SK-N-SH (cell line): Measurements from ENCODE around the gene TRIM67. TPM values are rescaled to one million over a fixed set of nuclear protein-coding genes. Genes with fewer than 3 reads are reported as not detected.

Experiments
- CTCF ChIA-PET: fragments of 300-600, 350-600 bp; formaldehyde crosslinking; extraction: SDS; loops from one replicate; lab custom pipeline; 2021; lab: Yijun Ruan, JAX
- POLR2A ChIA-PET: fragments of 350-600 bp; sonication (Branson Sonifier 250); formaldehyde crosslinking; extraction: SDS; loops from one replicate; lab custom pipeline; 2020; ENCODE audit warnings: antibody characterized with exemption, inconsistent platforms; lab: Yijun Ruan, JAX
- DNase-seq: peaks from one replicate; pipeline ENCODE4 v3.0.0; 2012
- H2AFZ ChIP-seq: fragments of 200-600 bp; sonication (generic); 2 replicates; pipeline ENCODE4 v1.8.1; 2016; ENCODE audit warnings: antibody characterized with exemption, mild to moderate bottlenecking, low read depth
- H3F3A ChIP-seq: fragments of 200-600 bp; sonication (generic); replicated peaks from 2 replicates; pipeline ENCODE3; 2016; ENCODE audit warnings: antibody characterized with exemption, mild to moderate bottlenecking; ENCODE audit not compliant: insufficient read depth
- H3K27ac ChIP-seq, 2 experiments: fragments of 200-500 bp in 1 of 2; fragments of 200-600 bp in 1 of 2; sonication (Bioruptor generic) in 1 of 2; sonication (generic), shearing (Covaris generic) in 1 of 2; 2 replicates each; pipeline versions ENCODE4 v1.5.1 to v1.6.1; 2014 to 2016; ENCODE audit warnings: low read depth in 2 of 2, inconsistent platforms in 1 of 2, low read length in 1 of 2, mild to moderate bottlenecking in 1 of 2, mixed read lengths in 1 of 2
- H3K27me3 ChIP-seq: fragments of 200-600 bp; sonication (generic), shearing (Covaris generic); 2 replicates; pipeline ENCODE4 v1.6.1; 2016; ENCODE audit warnings: mixed run types; ENCODE audit not compliant: insufficient read depth
- H3K36me3 ChIP-seq, 2 experiments: fragments of 200-500 bp in 1 of 2; fragments of 200-600 bp in 1 of 2; sonication (Bioruptor generic) in 1 of 2; sonication (generic) in 1 of 2; replicated peaks in 1 of 2; 2 replicates each; pipeline versions ENCODE3 to v1.5.1; 2014 to 2016; ENCODE audit warnings: low read length in 1 of 2, mild to moderate bottlenecking in 1 of 2; ENCODE audit not compliant: insufficient read depth in 2 of 2, control insufficient read depth in 1 of 2
- H3K4me1 ChIP-seq, 2 experiments: fragments of 200-500 bp in 1 of 2; fragments of 200-600 bp in 1 of 2; sonication (Bioruptor generic) in 1 of 2; sonication (generic), shearing (Covaris generic) in 1 of 2; 2 replicates each; pipeline versions ENCODE4 v1.5.1 to v1.6.1; 2014 to 2016; ENCODE audit warnings: low read depth in 1 of 2, low read length in 1 of 2, mixed run types in 1 of 2; ENCODE audit not compliant: insufficient read depth in 2 of 2, control insufficient read depth in 1 of 2
- H3K4me2 ChIP-seq: fragments of 200-600 bp; sonication (generic), shearing (Covaris generic); 2 replicates; pipeline ENCODE4 v1.6.1; 2017; ENCODE audit warnings: mixed run types
- H3K4me3 ChIP-seq, 2 experiments: fragments of 200-500 bp in 1 of 2; fragments of 200-600 bp in 1 of 2; sonication (Bioruptor generic) in 1 of 2; sonication (generic), shearing (Covaris generic) in 1 of 2; 2 replicates each; pipeline versions ENCODE4 v1.5.1 to v1.8.1; 2014 to 2016; ENCODE audit warnings: low read depth in 2 of 2, inconsistent platforms in 1 of 2, low read length in 1 of 2, mild to moderate bottlenecking in 1 of 2, mixed read lengths in 1 of 2, moderate library complexity in 1 of 2
- H3K79me2 ChIP-seq: fragments of 200-600 bp; sonication (generic); 2 replicates; pipeline ENCODE4 v1.8.1; 2017; ENCODE audit warnings: mild to moderate bottlenecking; ENCODE audit not compliant: insufficient read depth
- H3K9ac ChIP-seq: fragments of 200-600 bp; sonication (generic); 2 replicates; pipeline ENCODE4 v1.6.1; 2017; ENCODE audit warnings: mixed run types
- H3K9me2 ChIP-seq: fragments of 200-600 bp; sonication (generic); 2 replicates; pipeline ENCODE4 v1.6.1; 2017; ENCODE audit warnings: mixed run types
- H3K9me3 ChIP-seq: fragments of 200-600 bp; sonication (generic); 2 replicates; pipeline ENCODE4 v1.6.1; 2017; ENCODE audit warnings: mixed run types, mild to moderate bottlenecking, moderate library complexity
- H4K20me1 ChIP-seq: fragments of 200-600 bp; sonication (generic); 2 replicates; pipeline ENCODE4 v1.6.1; 2017; ENCODE audit warnings: mild to moderate bottlenecking, mixed run types; ENCODE audit not compliant: insufficient read depth
- CHD2 ChIP-seq: fragments of 150-350 bp; IDR thresholded peaks from 2 replicates; pipeline ENCODE4 v1.6.1; 2018; ENCODE audit warnings: low read length; ENCODE audit not compliant: partially characterized antibody
- CTCF ChIP-seq: fragments of 200-600 bp; sonication (generic); IDR thresholded peaks from 2 replicates; pipeline ENCODE4 v1.6.1; 2017; ENCODE audit warnings: antibody characterized with exemption, mild to moderate bottlenecking, moderate library complexity
- ELF1 ChIP-seq: IDR thresholded peaks from 2 replicates; pipeline ENCODE4 v1.4.0; 2012
- FOSL2 ChIP-seq: IDR thresholded peaks from 2 replicates; pipeline ENCODE4 v1.4.0; 2012; ENCODE audit warnings: low read depth, mild to moderate bottlenecking, moderate library complexity, borderline replicate concordance
- FOXJ3 ChIP-seq: sonication (generic); formaldehyde crosslinking; IDR thresholded peaks from 2 replicates; pipeline ENCODE4 v1.5.1; 2020; ENCODE audit warnings: mild to moderate bottlenecking, missing genetic modification reagents
- IRF3 ChIP-seq: fragments of 150-350 bp; IDR thresholded peaks from 2 replicates; pipeline ENCODE4 v1.6.1; 2016; ENCODE audit warnings: mild to moderate bottlenecking, low read depth, low read length
- JUND ChIP-seq: IDR thresholded peaks from 2 replicates; pipeline ENCODE4 v1.4.0; 2012
- MEF2A ChIP-seq: IDR thresholded peaks from 2 replicates; pipeline ENCODE4 v1.4.0; 2012; ENCODE audit warnings: low read depth, borderline replicate concordance
- PBX3 ChIP-seq: IDR thresholded peaks from 2 replicates; pipeline ENCODE4; 2012
- RAD21 ChIP-seq: IDR thresholded peaks from 2 replicates; pipeline ENCODE4 v1.6.1; 2012; ENCODE audit warnings: mild to moderate bottlenecking, low read length
- REST ChIP-seq: IDR thresholded peaks from 2 replicates; pipeline ENCODE4 v1.6.1; 2012; ENCODE audit warnings: mild to moderate bottlenecking, low read depth, low read length, moderate library complexity
- RFX5 ChIP-seq: IDR thresholded peaks from 2 replicates; pipeline ENCODE4 v1.6.1; 2012; ENCODE audit warnings: mild to moderate bottlenecking, improper control_type of control experiment, low read length
- SMC3 ChIP-seq: IDR thresholded peaks from 2 replicates; pipeline ENCODE4 v1.6.1; 2012; ENCODE audit warnings: low read depth, low read length, improper control_type of control experiment
- TCF12 ChIP-seq: IDR thresholded peaks from 2 replicates; pipeline ENCODE4 v1.4.0; 2012
- TEAD4 ChIP-seq: IDR thresholded peaks from 2 replicates; pipeline ENCODE4 v1.4.0; 2012; ENCODE audit warnings: mild to moderate bottlenecking, borderline replicate concordance; ENCODE audit not compliant: insufficient read depth
- WGBS: methylation state at CpG from one replicate; pipeline ENCODE4 v1.1.6; 2017; ENCODE audit warnings: low lambda C conversion rate; 5-methylcytosine and 5-hydroxymethylcytosine counted together
- polyA plus RNA-seq, 3 experiments: library from polyadenylated mRNA; depleted of rRNA; stranded (reverse); fragments of >200 nt; gene quantifications; 2 replicates each; pipeline ENCODE4 v1.2.3, GENCODE V29; 2012
- TF ChIP-seq, protein P1 (sequence below): IDR thresholded peaks from 2 replicates; pipeline ENCODE4 v1.4.0; 2012; ENCODE audit warnings: low read depth, borderline replicate concordance

TRIM67 gene
- polyA plus RNA-seq, 1 of the 3 experiments (the other 2 are of a cell fraction) = not detected

DNA sequence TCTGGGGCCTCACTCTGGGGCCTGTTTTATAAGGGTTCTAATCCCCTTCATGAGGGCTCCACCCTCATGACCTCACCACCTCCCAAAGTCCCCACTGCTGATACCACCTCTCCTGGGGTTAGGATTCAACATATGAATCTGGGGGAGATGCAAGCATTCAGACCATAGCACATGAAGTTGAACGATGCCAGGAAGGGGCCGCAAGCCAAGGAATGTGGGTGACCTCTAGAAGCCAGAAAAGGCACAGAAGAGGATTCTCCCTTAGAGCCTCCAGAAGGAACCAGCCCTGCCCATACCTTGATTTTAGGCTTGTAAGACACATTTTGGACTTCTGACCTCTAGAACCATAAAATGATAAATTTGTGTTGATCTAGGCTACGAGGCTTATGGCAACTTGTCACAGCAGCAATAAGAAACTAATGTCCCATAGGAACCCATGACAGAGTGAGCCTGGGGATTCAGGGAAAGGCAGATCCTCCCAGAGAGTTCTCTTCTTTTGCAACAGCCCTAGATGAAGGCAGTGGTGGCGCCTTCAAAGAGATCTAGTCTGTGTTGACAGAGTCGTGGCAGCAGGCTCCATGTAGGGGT is 27.9 kb downstream of the TRIM67 start:
- Histone ChIP-seq H3F3A (no peaks in the 10 kb centered on the region), H4K20me1 (no peaks in the 10 kb centered on the region), H3K9me3 (no peaks in the 10 kb centered on the region), H3K36me3 (no peaks in the 10 kb centered on the region), H3K4me2 (no peak overlapping the region), H3K4me3 (no peak overlapping the region), H3K9ac (no peak overlapping the region), H3K27me3 (no peaks in the 10 kb centered on the region), H2AFZ (no peak overlapping the region), H3K27ac (no peak overlapping the region), H3K4me1 (peaks cover 0 to 6% of the 10 kb centered on the region in 2 experiments; a peak in 1 of 4 replicates), H3K9me2 (no peaks in the 10 kb centered on the region), H3K79me2 (no peaks in the 10 kb centered on the region)
- DNase-seq = no peak
- no peak for TF ChIP-seq TCF12
- TF ChIP-seq JUND = no peak
- TF ChIP-seq REST = no peak
- TF ChIP-seq SMC3 = no peak
- TF ChIP-seq ELF1 = no peak
- no peak for TF ChIP-seq RFX5
- TF ChIP-seq, protein P1, sequence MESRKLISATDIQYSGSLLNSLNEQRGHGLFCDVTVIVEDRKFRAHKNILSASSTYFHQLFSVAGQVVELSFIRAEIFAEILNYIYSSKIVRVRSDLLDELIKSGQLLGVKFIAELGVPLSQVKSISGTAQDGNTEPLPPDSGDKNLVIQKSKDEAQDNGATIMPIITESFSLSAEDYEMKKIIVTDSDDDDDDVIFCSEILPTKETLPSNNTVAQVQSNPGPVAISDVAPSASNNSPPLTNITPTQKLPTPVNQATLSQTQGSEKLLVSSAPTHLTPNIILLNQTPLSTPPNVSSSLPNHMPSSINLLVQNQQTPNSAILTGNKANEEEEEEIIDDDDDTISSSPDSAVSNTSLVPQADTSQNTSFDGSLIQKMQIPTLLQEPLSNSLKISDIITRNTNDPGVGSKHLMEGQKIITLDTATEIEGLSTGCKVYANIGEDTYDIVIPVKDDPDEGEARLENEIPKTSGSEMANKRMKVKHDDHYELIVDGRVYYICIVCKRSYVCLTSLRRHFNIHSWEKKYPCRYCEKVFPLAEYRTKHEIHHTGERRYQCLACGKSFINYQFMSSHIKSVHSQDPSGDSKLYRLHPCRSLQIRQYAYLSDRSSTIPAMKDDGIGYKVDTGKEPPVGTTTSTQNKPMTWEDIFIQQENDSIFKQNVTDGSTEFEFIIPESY = no peak
- no peak for TF ChIP-seq RAD21
- no peak for TF ChIP-seq CHD2
- POLR2A ChIA-PET = no interaction called here
- WGBS = 50% methylated on average over 5 of the region's 5 CpGs
- CTCF ChIA-PET = interaction anchor here (5.4 kb wide), 1 partner anchor 22 kb away, joined by 19 read pairs; no protein-coding TSS in a partner anchor

- Histone ChIP-seq H3K4me3 (no peak overlapping the region), H3K9ac (no peak overlapping the region), H3K27me3 (no peaks in the 10 kb centered on the region), H3F3A (no peaks in the 10 kb centered on the region), H2AFZ (no peak overlapping the region), H3K79me2 (no peaks in the 10 kb centered on the region), H3K36me3 (no peaks in the 10 kb centered on the region), H3K9me3 (no peaks in the 10 kb centered on the region), H4K20me1 (no peaks in the 10 kb centered on the region), H3K9me2 (no peaks in the 10 kb centered on the region), H3K4me2 (no peak overlapping the region), H3K27ac (no peak overlapping the region), H3K4me1 (peaks cover 0 to 6% of the 10 kb centered on the region in 2 experiments; a peak in 1 of 4 replicates)
- DNase-seq = no peak
- ChIA-PET CTCF (interaction anchor here (1.2 to 5.4 kb wide), 2 partner anchors 20 to 21 kb away, joined by 4 to 19 read pairs; no protein-coding TSS in a partner anchor), POLR2A (no interaction called here)
- 55% methylated on average over 7 of the region's 10 CpGs for WGBS
- no peak for TF ChIP-seq CTCF
- TF ChIP-seq TEAD4 = no peak
- TF ChIP-seq IRF3 = no peak
- TF ChIP-seq FOXJ3 (CRISPR knock-in tag) = no peak
- no peak for TF ChIP-seq RAD21
- no peak for TF ChIP-seq TCF12
- no peak for TF ChIP-seq PBX3
- no peak for TF ChIP-seq JUND
- no peak for TF ChIP-seq MEF2A
- no peak for TF ChIP-seq CHD2
- TF ChIP-seq FOSL2 = no peak
These were observed 28.6 kb downstream of the TRIM67 start for GRCh38 chr1:231190456-231190855.
